ENCODE results near the gene VAMP2. TPM values are rescaled to one million over a fixed set of nuclear protein-coding genes. Genes with fewer than 3 reads are reported as not detected.

The VAMP2 gene
- total and polyA plus RNA-seq, 3 donors from 2014 or later, result 66.3 to 116 (median 76.5) TPM

DNA sequence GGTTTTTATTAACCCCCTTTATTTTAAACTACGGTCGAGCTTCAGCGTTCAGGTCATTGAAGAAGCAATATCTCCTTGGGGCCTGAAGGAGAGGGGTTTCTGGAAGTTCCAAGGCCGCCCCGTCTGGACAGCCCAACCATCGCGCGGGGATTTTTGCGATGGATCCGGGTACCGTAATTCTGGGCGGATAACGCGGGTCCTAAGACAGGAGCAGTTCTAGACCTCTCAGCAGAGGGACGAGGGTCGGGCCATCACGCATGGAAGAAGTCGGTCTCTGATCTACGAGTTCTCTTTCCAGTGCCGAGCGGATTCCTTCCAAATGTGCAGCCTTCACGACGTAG is 23.7 kb upstream of the VAMP2 start:
- 0% methylated on average over 17 to 23 of the region's 23 CpGs for WGBS, 2 donors
- TF ChIP-seq POLR2A (IDR thresholded peaks at IDR 0.05), result no peak
- TF ChIP-seq, protein P1, sequence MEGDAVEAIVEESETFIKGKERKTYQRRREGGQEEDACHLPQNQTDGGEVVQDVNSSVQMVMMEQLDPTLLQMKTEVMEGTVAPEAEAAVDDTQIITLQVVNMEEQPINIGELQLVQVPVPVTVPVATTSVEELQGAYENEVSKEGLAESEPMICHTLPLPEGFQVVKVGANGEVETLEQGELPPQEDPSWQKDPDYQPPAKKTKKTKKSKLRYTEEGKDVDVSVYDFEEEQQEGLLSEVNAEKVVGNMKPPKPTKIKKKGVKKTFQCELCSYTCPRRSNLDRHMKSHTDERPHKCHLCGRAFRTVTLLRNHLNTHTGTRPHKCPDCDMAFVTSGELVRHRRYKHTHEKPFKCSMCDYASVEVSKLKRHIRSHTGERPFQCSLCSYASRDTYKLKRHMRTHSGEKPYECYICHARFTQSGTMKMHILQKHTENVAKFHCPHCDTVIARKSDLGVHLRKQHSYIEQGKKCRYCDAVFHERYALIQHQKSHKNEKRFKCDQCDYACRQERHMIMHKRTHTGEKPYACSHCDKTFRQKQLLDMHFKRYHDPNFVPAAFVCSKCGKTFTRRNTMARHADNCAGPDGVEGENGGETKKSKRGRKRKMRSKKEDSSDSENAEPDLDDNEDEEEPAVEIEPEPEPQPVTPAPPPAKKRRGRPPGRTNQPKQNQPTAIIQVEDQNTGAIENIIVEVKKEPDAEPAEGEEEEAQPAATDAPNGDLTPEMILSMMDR (IDR thresholded peaks at IDR 0.05), result peak in 2 of 3 experiments; percentile 24 to 51

DNA sequence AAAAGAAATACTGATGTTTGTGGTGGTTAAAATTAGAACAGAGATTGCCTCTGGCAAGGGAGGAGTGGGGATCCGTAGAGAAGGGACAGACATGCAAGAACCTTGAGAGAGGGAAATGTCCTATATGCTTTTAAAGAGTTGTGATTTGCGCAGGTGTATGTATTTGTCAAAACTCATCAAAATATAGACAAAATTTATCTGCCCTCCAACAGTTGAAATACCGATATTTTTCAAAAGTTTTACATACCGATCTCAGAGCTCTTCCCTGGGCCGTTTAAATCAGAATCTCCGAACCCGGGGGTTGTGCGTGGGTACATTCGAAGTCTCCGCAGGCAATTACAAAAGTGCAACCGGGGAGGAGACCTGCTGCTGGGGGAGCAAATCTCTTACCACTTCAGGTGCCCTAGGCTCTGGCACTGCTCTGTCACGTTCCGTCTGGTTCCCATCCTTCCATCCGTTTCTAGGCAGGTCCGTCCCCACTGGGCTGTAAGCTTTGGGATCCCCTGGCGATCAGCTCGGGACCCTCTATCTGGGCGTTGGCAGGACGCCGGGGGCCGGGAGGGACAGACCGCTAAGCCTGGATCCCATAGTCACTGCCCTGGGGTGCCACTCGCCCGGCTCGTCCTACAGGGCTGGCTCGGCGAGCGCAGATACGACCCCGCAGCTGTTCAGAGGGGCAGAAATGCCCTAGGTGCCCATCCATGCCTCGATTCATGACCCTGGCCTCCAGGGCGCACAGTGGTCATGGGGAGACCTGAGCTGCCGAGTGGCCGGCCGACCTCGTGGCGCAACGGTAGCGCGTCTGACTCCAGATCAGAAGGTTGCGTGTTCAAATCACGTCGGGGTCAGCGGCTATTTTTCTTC is 23.1 kb upstream of the VAMP2 start:
- Histone ChIP-seq H3K27me3 (no peaks in the 10 kb centered on the region), H3K9me3 (no peaks in the 10 kb centered on the region), H3K36me3 (ENCODE audit: low read depth, missing control alignments) (no peaks in the 10 kb centered on the region), H3K4me3 (peak overlapping the region; percentile 74 to 76), H3K27ac (peak overlapping the region; percentile 96), H3K4me1 (peaks cover 24% of the 10 kb centered on the region)
- 0% methylated on average over 20 to 44 of the region's 44 CpGs for WGBS, 2 donors
- peak; percentile 93 for DNase-seq
- intact Hi-C loops (cut with DNase I; ENCODE audit: low total_unique reads), result loop anchor here (5.0 to 10.0 kb wide), 2 partner anchors 36 to 61 kb away; partner anchors contain the start of gene HES7
- TF ChIP-seq, protein P1 (IDR thresholded peaks at IDR 0.05), result no peak
- TF ChIP-seq POLR2A (IDR thresholded peaks at IDR 0.05), result no peak

More for the DNA sequence above, 23.7 kb upstream of the VAMP2 start:
- Histone ChIP-seq H3K4me3 (peak overlapping the region; percentile 74 to 76), H3K9me3 (no peaks in the 10 kb centered on the region), H3K27me3 (no peaks in the 10 kb centered on the region), H3K27ac (peak overlapping the region; percentile 96), H3K4me1 (peaks cover 24% of the 10 kb centered on the region), H3K36me3 (ENCODE audit: low read depth, missing control alignments) (no peaks in the 10 kb centered on the region)
- intact Hi-C loops (cut with DNase I; ENCODE audit: low total_unique reads), result loop anchor here (5.0 to 10.0 kb wide), 2 partner anchors 36 to 62 kb away; partner anchors contain the start of gene HES7
- DNase-seq, result no peak

DNA sequence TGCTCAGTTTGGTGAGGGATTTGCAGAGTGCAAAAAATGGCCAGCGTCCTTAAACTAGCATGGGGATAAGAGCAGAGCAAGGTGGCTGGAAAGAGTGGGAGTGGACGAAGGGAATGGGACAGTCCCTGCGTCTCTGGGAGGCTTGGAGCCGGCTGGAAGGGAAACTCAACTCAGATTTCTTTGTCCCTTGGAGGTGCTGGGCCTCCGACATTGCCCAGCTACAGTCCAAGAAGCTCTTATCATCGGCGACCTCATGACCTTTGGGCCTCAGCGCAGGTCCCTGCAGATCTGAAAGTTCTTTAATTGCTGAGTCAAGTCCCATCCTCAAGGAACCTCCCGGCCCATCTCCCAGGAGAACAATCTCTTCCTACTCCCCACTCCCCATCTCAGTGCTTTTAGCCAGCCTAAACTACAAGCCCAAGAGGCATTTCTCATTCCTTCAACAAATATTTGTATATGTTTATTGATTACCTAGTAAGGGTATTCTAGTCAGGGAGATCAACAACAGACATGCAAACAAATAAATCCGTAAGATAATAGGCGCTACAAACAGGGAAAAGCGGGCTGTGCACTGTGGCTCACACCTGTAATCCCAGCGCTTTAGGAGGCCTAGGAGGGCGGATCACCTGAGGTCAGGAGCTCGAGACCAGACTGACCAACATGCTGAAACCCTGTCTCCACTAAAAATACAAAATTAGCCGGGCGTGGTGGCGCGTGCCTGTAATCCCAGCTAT is 14.4 kb upstream of the VAMP2 start:
- Histone ChIP-seq H3K27me3 (no peaks in the 10 kb centered on the region), H3K36me3 (ENCODE audit: low read depth, missing control alignments) (no peaks in the 10 kb centered on the region), H3K27ac (peak overlapping the region; percentile 85 to 89), H3K9me3 (no peaks in the 10 kb centered on the region), H3K4me3 (peak overlapping the region in 1 of 2 donors; percentile 57), H3K4me1 (peaks cover 23% of the 10 kb centered on the region)
- TF ChIP-seq, protein P1 (IDR thresholded peaks at IDR 0.05), result no peak
- no peak for TF ChIP-seq POLR2A (IDR thresholded peaks at IDR 0.05)
- WGBS, 2 donors, result 39 to 47% methylated on average over 19 of the region's 19 CpGs
- no peak for DNase-seq
- intact Hi-C loops (cut with DNase I; ENCODE audit: low total_unique reads), result no loop called here

DNA sequence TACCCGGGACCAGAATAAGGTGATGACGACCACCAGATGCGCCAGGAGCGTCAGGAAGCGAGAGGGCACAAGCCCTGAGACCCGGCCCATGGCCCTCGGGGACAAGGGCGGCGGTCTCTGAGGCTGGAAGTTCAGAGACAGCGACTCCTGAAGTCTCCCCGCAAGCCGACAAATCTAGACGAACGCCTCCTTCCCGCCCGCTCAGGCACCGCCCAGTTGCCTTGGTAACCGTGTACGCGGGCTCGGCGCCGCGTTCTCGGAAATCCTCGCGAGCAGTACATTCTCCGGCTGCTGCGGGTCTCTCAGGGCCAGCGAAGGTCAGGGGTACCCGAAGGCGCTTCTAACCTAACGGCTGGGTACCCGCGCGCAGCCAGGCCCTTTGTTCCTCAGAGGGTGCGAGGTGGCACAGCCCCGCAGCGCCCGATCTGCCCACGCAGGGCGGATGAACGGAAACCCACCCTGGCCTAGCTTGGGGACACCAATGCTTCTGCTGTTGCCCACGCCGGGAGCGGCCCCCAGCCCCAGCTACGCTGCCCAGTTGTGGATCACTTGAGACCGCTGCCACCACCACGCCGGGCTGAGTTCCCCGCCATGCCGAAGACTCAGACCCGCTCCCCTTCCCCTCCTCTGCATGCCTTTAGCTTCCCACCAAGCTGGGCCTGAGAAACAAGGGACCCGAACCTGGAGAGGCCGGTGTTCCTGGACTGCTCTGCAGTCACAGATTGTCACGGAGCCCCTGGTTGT is 13.6 kb upstream of the VAMP2 start, which contains the start of gene TMEM107:
Gene TMEM107, minus strand, starts transcription at position 184 of the 744 bp plus-strand sequence. Its CDS starts 94 bp downstream, at position 90.
- TF ChIP-seq POLR2A (IDR thresholded peaks at IDR 0.05), result no peak
- TF ChIP-seq, protein P1 (IDR thresholded peaks at IDR 0.05), result no peak

More for the DNA sequence above, 13.6 kb upstream of the VAMP2 start, which contains the start of gene TMEM107:
- 1% methylated on average over 24 to 56 of the region's 56 CpGs for WGBS, 2 donors
- Histone ChIP-seq H3K27me3 (no peaks in the 10 kb centered on the region), H3K4me1 (peaks cover 23% of the 10 kb centered on the region), H3K36me3 (ENCODE audit: low read depth, missing control alignments) (no peaks in the 10 kb centered on the region), H3K27ac (peak within 1 kb of the TSS; percentile 85 to 89), H3K9me3 (no peaks in the 10 kb centered on the region), H3K4me3 (peak within 1 kb of the TSS; percentile 54 to 57)
- intact Hi-C loops (cut with DNase I; ENCODE audit: low total_unique reads), result no loop called here
- DNase-seq, result peak; percentile 93
